K562 (cell line): Measurements from ENCODE around the gene RAI1.

Experiments
- EGR1 ChIP-seq: fragments of 450-650 bp; conservative IDR thresholded peaks from 2 replicates; pipeline ENCODE4 v1.6.1; 2017; ENCODE audit warnings: mild to moderate bottlenecking
- RCOR1 ChIP-seq, 2 experiments: IDR thresholded peaks; 2 replicates each; pipeline ENCODE4 v1.6.1; 2012; ENCODE audit warnings: low read depth in 2 of 2, low read length in 2 of 2, borderline replicate concordance in 1 of 2, improper control_type of control experiment in 1 of 2
- SMAD1 ChIP-seq: fragments of 150-350 bp; IDR thresholded peaks from 2 replicates; pipeline ENCODE4 v1.6.1; 2014; ENCODE audit warnings: low read length, low read depth; ENCODE audit not compliant: partially characterized antibody
- TF ChIP-seq, protein P1 (sequence below): fragments of 450-650 bp; conservative IDR thresholded peaks from 2 replicates; pipeline ENCODE4 v1.6.1; 2016; ENCODE audit warnings: missing genetic modification characterization, low read depth, mild to moderate bottlenecking, missing compliant biosample characterization, moderate library complexity
- TF ChIP-seq, protein P2 (sequence below), 3 experiments: IDR thresholded peaks in 2 of 3; conservative IDR thresholded peaks in 1 of 3; 2 replicates each; pipeline ENCODE4 v1.5.1; 2011 to 2012; ENCODE audit warnings: low read length in 3 of 3, mild to moderate bottlenecking in 3 of 3, control low read depth in 2 of 3, improper control_type of control experiment in 1 of 3, inconsistent platforms in 1 of 3, low read depth in 1 of 3, mixed read lengths in 1 of 3, moderate library complexity in 1 of 3; ENCODE audit not compliant: insufficient read depth in 2 of 3
- TF ChIP-seq, protein P3 (sequence below): fragments of 250-450 bp; sonication (Bioruptor Pico); IDR thresholded peaks from 2 replicates; pipeline ENCODE4 v1.5.0; 2021; ENCODE audit warnings: mild to moderate bottlenecking, moderate library complexity
- TF ChIP-seq, protein P4 (sequence below): sonication (generic); formaldehyde crosslinking; IDR thresholded peaks from 2 replicates; pipeline ENCODE4 v1.8.0; 2023; ENCODE audit warnings: mild to moderate bottlenecking, missing genetic modification reagents
- TF ChIP-seq, protein P5 (sequence below): fragments of 250-450 bp; sonication (Bioruptor Pico); IDR thresholded peaks from 2 replicates; pipeline ENCODE4 v1.4.0; 2020; ENCODE audit warnings: mild to moderate bottlenecking

DNA sequence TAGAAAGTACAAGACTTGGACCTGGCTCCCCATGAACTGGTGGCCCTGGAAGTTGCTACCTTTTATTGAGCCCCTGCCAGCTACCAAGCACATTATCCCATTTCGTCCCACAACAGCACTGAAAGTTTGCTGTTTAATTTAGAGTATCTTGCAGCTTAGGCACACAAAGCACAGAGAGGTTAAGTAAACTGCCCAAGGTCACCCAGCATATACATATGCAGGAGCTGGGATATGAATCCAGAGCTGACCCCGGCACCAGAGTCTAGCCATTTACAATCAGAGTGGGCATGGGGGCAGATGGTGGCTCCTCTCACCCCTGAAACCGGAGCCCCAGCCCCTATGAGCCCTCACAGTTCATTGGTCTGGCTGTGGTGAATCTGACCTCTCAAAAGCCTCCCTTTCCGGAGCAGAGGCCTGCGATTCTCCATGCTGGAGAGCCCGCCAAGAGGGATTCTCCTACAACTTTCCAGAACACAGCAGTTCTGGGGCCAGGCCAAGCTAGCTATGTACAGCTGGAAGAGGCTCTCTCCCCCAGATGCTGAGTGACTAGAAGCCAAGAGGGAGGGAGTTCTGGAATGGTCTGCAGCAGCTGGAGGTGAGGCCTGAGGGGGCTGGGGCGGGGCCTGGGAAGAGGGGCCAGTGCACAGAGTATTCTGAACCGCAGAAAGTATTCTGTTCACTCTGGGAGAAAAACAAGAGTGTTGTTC is 97.2 kb downstream of the RAI1 start:
- TF ChIP-seq SMAD1 (no peak), RCOR1 (IDR thresholded peaks at IDR 0.05; ENCODE audit: borderline replicate concordance in 1 of 2, low read depth in 2 of 2, low read length in 2 of 2) (no peak), EGR1 (no peak)
- TF ChIP-seq, protein P1, sequence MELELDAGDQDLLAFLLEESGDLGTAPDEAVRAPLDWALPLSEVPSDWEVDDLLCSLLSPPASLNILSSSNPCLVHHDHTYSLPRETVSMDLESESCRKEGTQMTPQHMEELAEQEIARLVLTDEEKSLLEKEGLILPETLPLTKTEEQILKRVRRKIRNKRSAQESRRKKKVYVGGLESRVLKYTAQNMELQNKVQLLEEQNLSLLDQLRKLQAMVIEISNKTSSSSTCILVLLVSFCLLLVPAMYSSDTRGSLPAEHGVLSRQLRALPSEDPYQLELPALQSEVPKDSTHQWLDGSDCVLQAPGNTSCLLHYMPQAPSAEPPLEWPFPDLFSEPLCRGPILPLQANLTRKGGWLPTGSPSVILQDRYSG (tag), result no peak
- TF ChIP-seq, protein P2, sequence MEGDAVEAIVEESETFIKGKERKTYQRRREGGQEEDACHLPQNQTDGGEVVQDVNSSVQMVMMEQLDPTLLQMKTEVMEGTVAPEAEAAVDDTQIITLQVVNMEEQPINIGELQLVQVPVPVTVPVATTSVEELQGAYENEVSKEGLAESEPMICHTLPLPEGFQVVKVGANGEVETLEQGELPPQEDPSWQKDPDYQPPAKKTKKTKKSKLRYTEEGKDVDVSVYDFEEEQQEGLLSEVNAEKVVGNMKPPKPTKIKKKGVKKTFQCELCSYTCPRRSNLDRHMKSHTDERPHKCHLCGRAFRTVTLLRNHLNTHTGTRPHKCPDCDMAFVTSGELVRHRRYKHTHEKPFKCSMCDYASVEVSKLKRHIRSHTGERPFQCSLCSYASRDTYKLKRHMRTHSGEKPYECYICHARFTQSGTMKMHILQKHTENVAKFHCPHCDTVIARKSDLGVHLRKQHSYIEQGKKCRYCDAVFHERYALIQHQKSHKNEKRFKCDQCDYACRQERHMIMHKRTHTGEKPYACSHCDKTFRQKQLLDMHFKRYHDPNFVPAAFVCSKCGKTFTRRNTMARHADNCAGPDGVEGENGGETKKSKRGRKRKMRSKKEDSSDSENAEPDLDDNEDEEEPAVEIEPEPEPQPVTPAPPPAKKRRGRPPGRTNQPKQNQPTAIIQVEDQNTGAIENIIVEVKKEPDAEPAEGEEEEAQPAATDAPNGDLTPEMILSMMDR (IDR thresholded peaks at IDR 0.05 in 2 of 3, conservative IDR thresholded peaks at IDR 0.05 in 1 of 3; ENCODE audit: insufficient read depth in 2 of 3, low read depth in 1 of 3, low read length in 3 of 3), result no peak
- TF ChIP-seq, protein P3, sequence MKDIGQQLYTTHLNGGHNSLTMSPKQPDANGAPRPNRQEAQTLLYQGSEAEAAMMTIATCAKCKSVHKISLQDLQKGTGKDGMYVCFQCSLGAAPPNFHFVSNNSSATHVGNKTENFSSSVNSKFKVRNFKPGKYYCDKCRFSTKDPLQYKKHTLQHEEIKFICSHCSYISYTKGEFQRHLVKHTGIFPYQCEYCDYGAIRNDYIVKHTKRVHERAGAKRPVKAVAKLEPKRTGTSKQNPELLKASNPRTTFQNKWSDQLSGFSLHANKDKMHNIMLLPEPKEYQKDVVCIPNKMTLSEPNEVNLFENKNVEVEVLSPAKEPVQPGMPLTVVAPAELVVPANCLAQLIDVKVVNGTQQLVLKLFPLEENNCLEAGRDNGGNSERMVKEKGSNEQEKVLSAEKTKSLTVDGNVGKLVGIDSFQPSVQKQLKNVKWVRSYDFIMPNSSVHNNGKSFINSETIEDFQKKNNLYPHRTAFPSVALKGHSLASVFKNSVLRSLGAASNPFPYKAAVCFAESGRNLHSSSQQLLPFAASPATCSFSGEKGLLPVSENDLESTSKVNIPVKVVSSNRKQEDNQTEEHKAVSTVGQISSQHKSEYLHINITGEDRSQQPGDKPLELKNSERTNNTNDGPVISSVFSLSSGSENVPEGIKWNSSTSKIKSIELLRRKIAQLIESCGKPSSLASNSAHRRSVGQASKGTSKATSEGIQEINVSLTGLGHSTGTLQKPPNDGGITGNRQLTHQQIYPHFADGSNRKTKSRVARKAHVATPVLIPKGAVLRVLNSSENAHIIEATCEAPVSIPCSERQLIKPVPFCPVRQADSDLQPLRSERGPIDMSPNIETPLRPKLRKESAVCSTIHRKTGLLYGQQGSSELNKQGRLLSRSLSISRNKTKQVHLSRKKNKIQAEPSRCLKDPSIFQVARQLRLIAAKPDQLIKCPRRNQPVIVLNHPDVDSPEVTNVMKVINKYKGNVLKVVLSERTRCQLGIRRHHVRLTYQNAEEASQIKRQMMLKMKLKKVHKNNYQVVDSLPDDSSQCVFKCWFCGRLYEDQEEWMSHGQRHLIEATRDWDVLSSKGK (CRISPR knock-in tag), result no peak
- TF ChIP-seq, protein P4, sequence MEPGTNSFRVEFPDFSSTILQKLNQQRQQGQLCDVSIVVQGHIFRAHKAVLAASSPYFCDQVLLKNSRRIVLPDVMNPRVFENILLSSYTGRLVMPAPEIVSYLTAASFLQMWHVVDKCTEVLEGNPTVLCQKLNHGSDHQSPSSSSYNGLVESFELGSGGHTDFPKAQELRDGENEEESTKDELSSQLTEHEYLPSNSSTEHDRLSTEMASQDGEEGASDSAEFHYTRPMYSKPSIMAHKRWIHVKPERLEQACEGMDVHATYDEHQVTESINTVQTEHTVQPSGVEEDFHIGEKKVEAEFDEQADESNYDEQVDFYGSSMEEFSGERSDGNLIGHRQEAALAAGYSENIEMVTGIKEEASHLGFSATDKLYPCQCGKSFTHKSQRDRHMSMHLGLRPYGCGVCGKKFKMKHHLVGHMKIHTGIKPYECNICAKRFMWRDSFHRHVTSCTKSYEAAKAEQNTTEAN (CRISPR knock-in tag), result no peak
- TF ChIP-seq, protein P5, sequence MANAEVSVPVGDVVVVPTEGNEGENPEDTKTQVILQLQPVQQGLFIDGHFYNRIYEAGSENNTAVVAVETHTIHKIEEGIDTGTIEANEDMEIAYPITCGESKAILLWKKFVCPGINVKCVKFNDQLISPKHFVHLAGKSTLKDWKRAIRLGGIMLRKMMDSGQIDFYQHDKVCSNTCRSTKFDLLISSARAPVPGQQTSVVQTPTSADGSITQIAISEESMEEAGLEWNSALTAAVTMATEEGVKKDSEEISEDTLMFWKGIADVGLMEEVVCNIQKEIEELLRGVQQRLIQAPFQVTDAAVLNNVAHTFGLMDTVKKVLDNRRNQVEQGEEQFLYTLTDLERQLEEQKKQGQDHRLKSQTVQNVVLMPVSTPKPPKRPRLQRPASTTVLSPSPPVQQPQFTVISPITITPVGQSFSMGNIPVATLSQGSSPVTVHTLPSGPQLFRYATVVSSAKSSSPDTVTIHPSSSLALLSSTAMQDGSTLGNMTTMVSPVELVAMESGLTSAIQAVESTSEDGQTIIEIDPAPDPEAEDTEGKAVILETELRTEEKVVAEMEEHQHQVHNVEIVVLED (CRISPR knock-in tag), result no peak
